Measurements from ENCODE around the gene KIF21B.

- TF ChIP-seq CTCF (IDR thresholded peaks at IDR 0.05), result no peak
- TF ChIP-seq EP300 (IDR thresholded peaks at IDR 0.05; ENCODE audit: low read depth), result no peak
- TF ChIP-seq POLR2A (IDR thresholded peaks at IDR 0.05), result no peak
Measured at GRCh38 chr1:200989337-200989736, 34.2 kb downstream of the KIF21B start.
